GM19239 (cell line): ENCODE measurements around the gene F12.

Experiments
- DNase-seq: peaks from one replicate; pipeline ENCODE4 v3.0.0; 2011; ENCODE audit warnings: low spot score; ENCODE audit not compliant: insufficient read length
- FAIRE-seq: peaks from 2 replicates; lab custom pipeline; 2011; peaks lifted over from hg19 to GRCh38; lab: Jason Lieb, UNC

Gene F12

DNA sequence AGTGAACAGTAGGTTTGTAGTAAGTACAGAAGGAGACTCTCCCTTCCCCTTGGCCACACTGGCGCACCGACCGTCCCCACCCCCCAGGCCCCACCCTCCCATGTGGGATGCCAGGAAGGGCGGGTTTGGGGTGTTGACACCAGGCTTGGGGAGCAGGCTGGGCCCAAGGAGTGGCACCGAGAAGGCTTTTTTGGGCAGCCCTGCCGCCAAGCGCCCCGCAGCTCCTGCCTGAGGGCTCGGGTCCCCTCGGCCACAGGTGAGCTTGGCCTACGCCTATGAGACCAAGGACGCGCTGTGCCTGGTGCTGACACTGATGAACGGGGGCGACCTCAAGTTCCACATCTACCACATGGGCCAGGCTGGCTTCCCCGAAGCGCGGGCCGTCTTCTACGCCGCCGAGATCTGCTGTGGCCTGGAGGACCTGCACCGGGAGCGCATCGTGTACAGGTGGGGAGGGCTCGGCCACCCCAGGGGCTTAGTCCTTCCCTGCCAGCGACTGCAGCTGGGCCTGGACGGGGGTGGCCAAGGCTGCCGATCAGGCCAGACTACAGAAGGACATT is 24.4 kb upstream of the F12 start:
- DNase-seq (no peak), FAIRE-seq (no peak)

DNA sequence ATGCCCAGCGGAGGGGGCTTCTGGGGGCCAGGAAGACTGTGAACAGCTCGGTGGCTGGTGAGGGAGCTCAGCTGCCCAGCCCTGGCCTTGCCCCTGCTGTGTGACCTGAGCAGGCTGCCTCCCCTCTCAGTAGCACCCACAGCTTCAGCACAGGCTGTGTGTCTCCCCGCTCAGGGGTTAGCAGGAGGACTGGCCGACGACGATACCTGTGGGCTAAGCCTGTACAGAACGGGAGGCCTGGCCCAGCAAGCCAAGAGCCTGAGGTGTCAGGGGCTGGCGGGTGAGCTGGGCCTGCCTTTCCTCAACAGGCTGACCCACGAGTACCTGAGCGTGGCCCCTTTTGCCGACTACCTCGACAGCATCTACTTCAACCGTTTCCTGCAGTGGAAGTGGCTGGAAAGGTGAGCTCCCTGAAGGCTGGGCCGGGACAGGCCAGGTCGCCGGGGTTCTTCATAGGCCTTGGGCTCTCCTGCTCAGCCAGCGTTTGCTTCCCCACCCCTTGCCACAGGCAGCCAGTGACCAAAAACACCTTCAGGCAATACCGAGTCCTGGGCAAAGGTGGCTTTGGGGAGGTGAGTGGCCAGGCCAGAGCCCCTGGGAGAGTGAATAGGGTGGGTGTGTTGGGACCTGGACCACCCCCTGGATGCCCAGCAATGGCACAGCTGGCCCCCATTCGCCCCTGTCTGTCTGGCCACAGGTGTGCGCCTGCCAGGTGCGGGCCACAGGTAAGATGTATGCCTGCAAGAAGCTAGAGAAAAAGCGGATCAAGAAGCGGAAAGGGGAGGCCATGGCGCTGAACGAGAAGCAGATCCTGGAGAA is 23.7 kb upstream of the F12 start:
- no peak for DNase-seq
- no peak for FAIRE-seq

DNA sequence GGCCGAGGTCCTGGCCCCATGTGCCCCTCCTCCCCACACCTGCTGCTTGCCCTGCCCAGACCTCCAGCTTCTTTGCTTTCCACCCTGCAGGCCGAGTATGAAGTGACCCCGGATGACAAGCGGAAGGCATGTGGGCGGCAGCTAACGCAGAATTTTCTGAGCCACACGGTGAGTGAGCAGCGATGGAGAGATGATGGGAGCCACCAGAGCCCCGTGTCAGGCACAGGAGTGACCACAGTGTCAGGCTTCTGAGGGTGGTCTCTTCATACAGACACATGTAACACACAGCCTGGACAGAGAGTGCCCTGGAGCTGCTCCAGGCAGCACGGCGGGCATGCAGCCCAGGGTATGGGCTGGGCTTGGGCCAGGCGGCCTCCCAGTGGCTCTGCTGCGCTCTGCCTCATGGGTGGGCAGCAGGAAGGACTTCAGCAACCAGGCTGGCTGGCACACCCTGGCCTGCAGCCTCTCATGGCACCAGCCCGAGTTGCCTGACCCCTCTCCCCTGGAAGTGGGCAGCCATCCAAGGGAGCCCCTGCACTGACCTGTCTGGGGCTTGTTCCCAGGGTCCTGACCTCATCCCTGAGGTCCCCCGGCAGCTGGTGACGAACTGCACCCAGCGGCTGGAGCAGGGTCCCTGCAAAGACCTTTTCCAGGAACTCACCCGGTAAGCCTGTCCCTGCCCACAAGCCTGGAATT is 22.9 kb upstream of the F12 start:
- DNase-seq (no peak), FAIRE-seq (no peak)

DNA sequence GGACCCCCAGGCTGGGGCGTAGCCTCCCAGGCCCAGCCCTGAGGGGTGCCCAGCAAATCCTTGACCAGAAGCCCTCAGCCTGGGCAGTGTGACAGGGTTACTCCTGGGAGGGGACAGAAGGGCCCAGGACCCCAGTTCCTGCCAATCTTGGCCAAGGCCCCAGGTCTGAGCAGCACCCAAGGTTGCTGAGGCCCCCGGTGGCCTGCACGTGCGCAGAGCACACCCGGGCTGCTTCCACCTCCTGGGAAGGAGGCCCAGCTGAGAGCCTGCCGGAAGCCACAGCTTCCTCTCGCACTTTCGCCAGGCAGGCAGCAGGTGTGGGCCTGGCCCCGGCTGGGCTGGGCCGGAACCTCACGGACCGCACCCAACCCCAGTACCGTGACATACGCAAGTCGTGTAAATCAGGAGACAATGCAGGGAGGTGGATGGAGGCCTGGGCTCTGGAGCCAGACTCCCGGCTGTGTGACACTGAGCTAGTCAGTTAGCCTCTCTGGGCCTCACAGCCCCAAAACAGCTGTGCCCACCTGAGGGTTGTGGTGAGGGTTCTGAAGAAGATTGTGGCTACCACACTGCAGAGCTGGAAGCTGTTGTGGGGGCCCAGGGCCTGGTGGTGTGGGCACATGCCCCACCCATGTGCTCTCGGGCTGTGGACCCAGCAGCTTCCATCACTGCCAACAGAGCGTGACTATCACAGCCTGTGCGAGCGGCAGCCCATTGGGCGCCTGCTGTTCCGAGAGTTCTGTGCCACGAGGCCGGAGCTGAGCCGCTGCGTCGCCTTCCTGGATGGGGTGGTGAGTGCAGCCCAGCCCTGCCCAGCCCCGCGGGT is 22.2 kb upstream of the F12 start:
- DNase-seq, result no peak
- peak; percentile 97 for FAIRE-seq

DNA sequence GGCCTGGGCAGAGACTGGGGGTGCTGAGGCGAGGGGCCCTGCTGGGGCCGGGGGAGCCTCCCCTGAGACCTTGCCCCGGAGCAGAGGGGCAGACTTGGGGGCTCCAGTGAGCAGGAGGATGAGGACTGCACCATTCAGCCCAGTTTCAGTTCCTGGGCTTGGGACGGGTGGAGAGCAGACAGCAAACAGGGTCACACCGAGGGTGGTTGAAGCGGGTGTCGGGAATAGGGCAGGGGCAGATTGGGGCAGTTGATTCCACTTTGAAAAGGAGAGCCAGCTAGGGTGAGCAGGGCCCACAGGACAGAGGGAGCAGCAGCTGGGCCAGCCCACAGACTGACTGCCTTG is 21.6 kb upstream of the F12 start:
- peak; percentile 74 for FAIRE-seq
- DNase-seq, result no peak

DNA sequence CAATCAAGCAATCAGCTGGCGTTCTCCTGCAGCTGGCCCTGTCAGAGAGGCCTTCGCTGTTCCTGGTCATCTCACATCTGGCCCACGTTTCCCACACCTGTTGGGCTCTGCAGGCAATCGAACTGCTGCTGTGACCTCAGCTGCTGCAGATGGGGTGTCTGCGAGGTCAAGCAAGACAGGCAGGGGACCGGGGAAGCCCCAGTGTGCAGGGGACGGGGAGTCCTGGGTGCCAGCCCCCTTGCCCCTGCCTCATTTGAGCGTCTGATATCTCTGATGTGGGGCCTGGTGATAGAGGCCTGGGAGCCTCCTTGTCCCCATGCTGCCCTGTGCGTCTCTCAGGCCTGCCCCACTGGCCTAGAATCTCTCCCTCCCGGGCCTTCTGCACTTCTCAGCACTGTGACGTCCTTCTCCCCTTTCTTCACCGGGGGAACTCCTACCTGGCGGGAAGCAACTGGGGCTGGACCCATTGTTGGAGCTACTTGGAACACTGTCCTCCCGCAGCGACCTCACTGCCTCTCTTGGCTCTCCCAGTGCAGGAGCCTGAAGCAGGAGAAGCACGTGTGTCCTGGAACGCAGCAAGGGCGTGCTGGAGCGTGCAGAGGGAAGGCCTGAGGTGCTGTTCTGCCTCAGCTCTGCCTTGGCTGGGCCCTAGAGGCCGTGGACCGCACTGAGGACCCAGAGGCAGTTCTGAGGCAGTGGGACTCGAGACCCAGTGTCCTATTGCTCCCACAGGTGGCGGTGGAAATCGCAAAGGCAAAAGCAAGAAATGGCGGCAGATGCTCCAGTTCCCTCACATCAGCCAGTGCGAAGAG is 21.0 kb upstream of the F12 start:
- FAIRE-seq (peak; percentile 81), DNase-seq (no peak)

DNA sequence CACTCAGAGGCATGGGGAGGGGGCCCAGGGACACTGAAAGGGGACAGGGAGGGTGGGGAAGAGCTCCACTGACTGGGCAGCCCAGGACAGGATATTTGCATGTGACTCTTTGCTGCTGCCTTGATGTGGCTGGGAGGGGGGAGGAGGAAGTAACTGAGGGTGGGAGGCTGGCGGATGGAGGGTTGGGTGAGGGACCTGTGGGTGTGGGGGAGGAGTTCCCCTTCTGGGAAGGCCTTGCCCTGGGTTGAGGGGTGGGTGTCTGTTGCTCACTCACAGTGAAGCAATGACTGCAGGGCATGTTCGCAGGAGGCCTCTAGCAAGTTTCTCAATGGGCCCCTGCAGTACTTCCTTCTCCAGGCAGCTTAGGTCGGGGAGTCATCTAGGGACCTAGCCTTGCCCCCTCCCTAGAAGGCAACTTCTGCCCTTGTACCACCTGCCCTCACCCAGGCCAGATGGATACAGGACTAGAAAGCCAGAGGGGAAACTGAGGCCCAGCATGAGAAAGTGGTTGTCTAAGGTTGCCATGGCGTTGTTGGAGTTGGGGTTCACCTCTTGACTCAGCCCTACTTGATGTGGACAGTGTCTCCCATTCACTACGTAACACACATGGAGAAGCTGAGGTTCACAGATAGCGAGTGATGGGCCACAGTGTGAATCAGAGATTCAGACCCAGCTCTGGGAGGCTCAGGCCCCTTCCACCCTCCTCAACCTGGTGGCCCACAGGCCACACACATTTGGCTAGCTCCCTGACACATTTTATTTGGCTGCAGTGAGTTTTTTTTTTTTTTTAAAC is 20.1 kb upstream of the F12 start:
- DNase-seq, result no peak
- peak; percentile 83 for FAIRE-seq

DNA sequence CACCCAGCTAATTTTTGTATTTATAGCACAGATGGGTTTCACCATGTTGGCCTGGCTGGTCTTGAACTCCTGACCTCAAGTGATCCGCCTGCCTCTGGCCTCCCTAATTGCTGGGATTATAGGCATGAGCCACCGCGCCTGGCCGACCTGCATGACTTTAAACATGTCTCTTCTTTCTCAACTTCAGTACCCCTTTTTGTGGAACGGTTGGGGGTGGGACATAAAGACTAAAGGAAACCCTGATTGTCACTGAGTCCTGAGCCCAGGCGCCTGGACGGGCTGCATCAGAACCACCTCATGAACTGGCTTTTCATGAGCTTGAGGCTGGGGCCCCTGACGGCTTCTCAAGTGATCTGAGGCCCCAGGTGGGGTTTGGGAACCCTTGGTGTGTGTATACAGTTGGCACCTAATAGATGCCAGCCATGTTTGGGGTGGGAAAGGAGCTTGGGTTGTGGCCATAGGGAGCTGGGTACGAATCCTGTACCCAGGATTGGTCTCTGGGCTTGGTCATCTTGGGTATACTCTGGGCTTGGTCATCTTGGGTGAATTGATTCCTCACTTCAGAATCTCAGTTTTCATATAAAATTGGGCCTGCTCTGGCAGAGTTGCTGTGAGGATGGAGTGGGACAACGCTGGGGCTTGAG is 19.3 kb upstream of the F12 start:
- DNase-seq, result no peak
- no peak for FAIRE-seq

DNA sequence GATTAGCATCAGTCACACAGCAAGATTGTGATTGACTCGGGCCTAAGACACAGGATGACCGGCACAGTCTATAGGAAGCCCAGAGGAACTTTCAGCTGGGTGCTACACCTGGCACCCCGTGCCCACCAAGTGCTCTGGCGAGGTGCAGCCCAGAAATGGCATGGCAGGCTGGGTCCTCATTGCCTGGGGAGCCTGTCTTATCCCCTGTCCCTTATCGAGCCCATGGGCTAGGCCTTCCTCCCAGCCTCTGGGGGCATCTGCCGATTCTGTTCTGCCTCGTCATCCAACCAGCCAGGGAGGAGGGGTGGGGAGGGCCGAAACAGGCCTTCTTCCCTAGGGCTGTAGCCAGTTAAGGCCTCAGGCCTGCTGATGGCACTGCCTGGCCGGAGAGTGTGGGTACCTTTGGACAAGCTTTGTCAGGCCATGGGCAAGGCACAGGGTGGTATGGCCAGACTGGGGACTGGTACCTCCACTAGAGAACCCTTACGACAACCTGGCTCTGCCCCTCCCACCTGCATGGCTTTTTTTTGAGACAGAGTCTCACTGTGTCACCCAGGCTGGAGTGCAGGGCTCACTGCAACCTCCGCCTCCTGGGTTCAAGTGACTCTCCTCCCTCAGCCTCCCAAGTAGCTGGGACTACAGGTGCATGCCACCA is 18.7 kb upstream of the F12 start:
- DNase-seq (no peak), FAIRE-seq (peak; percentile 81)

DNA sequence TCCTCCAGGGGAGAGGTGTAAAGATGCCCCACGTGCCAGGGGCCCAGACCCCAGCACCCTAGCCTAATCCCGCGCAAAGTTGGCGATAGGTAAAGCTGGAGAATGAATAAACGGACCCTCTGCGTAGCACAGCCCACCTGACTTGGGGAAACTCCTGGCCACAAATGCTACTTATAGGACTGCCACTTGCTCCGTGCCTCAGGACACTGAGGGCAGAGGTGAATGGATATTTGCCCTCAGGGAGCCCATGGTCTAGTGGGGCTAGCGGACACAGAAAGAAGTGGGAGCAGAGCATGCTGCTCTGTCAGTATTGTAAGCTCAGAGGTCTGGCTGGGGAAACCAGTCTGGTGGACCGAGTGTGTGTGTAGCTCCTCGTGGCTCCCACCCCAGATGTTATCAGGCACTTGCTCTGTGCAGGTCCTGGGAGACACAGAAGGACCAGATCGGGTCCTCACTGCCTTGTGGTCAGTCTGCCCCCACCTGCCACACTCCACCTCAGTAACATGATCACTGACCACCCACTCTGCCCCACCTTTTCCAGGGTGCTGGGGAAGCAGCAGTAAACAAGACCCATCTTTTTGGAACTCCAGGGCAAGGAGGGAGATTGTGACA is 18.0 kb upstream of the F12 start:
- no peak for DNase-seq

DNA sequence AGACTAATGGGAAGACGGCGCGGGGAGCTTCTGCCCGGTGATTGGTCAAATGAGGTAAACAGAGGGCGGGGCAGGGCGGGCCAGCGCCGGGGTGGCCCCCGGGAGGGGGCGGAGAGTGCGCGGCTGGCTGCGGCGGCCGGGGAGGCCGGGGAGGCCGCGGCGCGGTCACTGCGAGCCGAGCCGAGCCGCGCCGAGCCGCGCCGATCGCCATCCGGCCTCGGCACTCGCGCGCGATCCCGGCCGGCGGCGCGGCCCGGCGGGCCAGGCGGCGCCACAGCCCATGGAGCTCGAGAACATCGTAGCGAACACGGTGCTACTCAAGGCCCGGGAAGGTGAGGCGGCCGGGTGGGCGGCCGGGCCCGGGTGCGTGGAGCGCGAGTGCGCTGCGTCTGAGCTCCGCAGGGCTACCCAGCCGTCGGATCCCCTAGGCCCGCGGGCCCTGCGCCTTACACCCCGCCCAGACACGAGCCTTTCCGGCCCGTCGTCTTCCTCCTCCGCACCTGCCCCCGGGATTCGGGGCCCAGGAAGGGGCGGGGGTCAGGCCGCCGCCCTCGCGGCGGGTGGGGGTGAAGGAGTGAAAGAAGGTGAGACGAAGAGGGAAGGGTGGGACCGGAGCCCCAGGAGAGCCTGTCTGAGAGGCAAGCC is 17.3 kb upstream of the F12 start, which contains the start of gene GRK6:
TSS of gene GRK6 (plus strand) at position 111 of the 645 bp plus-strand sequence. CDS start at position 281, 170 bp downstream.
- DNase-seq (no peak), FAIRE-seq (no peak)

More for the DNA sequence above, 18.0 kb upstream of the F12 start:
- no peak for FAIRE-seq

DNA sequence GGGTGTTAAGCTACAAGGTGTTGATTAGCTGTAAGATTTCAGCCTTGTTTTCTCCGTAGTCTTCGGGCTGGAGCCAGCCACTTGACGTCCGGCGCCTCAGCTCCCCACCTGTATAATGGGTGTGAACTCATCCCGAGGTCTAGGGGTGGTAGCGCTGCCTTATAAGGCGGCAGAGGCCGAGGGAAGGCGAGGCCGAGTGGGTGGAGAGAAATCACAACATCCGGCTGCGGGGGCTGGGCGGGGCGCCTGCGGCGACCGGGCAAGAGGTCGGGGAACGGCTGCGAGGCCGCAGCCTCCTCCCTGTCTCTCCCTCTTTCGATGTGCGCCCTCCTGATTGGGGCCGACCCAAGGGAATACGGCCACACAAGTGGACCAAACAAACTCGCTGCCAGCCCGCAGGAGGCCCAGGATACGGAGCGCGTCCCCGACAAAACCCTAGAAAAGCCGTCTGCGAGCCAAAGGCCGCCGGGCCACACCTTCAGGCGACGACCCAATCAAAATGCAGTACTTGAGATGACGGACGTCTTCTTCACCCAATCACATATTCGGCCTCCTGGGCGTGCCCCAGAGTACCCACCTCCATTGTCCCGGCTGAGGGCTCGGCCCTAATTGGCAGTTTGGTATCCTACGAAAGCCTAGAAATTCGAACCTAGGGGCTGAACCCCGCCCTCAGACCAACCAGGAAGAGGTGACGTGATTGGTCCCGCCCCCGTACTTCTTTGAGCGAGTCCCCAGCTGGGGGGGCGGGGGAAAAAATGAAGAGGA is 16.6 kb upstream of the F12 start:
- FAIRE-seq (peak; percentile 95), DNase-seq (peak; percentile 94)

DNA sequence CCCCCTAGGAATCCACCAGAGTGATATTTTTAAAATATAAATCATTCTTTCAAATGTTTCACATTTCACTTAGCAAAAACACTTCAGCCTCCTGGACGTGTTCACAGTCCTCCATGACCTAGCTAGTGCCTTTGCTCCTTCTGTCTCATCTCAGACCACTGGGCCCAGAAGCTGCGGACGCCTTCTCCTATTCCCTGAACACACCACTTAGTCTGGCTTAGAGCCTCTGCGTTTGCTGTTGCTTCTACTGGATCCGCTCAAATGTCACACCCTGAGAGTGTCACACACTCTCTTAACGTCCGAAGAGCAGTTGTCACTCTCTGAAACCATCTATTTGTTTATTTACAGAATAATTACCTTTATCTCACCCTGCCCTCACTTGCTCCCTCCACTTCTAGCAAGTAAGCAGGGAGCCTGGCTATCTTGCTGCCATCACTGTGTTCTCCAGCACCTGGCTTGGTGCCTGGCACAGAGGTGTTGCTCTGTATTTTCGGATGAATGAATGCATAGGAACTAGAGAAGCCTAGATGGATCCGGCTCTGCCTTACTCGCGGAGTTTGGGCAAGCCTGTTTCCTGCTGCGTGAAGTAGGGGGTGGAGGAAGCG is 15.9 kb upstream of the F12 start:
- no peak for DNase-seq
- FAIRE-seq, result no peak

DNA sequence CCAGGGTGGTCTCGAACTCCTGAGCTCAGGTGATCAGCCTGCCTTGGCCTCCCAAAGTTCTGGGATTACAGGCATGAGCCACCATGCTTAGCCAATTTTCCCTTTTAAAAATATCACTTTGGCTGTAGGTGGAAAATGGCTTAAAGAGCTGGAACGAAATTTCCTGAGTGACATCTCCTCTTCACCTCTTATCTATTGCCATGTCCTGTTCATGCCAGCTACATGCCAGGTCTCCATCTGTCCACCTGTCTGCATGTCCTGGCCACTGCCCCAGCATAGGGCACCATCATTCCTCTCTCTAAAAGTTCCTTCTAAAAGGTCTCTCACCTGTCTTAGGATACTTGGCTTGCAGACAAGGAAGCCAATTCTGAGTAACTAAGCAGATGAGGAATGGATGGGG is 14.3 kb upstream of the F12 start:
- DNase-seq (no peak), FAIRE-seq (no peak)

DNA sequence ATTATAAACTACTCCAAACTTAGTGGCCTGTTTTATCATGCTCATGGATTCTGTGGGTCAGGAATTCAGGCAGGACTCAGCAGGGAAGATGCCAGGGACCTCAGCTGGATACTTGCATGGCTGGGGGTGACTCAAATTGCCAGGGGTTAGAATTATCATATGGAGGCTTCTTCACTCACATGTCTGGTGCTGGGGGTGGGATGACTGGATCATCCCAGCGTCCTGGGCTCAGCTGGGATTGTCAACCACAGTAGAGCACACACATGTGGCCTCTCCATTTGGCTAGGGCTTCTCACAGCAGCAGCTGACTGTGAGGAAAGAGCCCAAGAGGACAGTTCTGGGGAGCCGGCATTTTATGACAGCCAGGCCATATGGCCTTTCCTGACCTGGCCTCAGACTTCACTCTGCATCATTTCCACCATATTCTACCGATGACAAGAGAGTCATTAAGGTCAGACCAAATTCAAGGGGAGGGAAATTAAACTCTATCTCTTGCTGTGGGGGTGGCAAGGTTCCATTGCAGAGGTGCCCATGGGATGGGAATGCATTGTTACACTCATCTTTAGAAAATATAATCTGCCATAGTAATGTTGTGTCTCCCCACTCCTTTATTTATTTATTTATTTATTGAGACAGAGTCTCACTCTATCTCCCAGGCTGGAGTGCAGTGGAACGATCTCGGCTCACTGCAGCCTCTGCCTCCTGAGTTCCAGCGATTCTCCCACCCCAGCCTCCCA is 11.9 kb upstream of the F12 start:
- FAIRE-seq (no peak), DNase-seq (no peak)
